SK-N-SH treated with all-trans-retinoic acid at 6 μM for 48 hours (cell line): Measurements from ENCODE around the gene C1QTNF5.

Experiments
- PATZ1 ChIP-seq: fragments of 250-450 bp; sonication (Bioruptor Pico); IDR thresholded peaks from 2 replicates; pipeline ENCODE4 v1.8.0; 2020; ENCODE audit warnings: mild to moderate bottlenecking, moderate library complexity, borderline replicate concordance
- SNAI2 ChIP-seq: fragments of 250-450 bp; sonication (Bioruptor Pico); IDR thresholded peaks from 2 replicates; pipeline ENCODE4 v1.5.0; 2020; ENCODE audit warnings: mild to moderate bottlenecking, moderate library complexity
- TCF4 ChIP-seq: fragments of 250-450 bp; sonication (Bioruptor Pico); IDR thresholded peaks from 2 replicates; pipeline ENCODE4 v1.8.0; 2021; ENCODE audit warnings: mild to moderate bottlenecking, moderate library complexity, borderline replicate concordance
- ZFP3 ChIP-seq: fragments of 250-450 bp; sonication (Bioruptor Pico); IDR thresholded peaks from 2 replicates; pipeline ENCODE4 v1.5.0; 2020; ENCODE audit warnings: mild to moderate bottlenecking, moderate library complexity
- ZNF565 ChIP-seq: fragments of 450-650 bp; formaldehyde crosslinking; conservative IDR thresholded peaks from 2 replicates; pipeline ENCODE4 v1.5.0; 2020; ENCODE audit warnings: low read depth, mild to moderate bottlenecking, moderate library complexity

DNA sequence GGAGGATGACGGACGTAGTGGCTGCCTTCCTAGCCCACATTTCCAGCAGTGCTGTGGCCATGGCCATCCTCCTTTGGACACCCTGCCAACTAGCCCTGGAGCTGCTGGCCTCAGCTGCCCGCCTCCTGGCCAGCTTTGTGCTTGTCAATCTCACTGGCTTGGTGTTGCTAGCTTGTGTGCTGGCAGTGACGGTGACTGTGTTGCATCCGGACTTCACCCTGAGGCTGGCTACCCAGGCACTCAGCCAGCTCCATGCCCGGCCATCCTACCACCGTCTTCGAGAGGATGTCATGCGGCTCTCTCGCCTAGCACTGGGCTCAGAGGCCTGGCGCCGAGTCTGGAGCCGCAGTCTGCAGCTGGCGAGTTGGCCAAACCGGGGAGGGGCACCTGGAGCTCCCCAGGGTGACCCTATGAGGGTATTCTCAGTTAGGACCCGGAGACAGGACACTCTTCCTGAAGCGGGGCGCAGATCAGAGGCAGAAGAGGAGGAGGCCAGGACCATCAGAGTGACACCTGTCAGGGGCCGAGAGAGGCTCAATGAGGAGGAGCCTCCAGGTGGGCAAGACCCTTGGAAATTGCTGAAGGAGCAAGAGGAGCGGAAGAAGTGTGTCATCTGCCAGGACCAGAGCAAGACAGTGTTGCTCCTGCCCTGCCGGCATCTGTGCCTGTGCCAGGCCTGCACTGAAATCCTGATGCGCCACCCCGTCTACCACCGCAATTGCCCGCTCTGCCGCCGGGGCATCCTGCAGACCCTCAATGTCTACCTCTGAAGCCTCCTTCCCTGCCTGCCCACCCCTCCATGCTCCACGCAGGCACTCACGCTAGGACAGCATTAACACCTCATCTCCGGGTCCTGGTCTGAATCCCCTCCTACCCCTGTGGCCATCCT is 4.8 kb downstream of the C1QTNF5 start:
- no peak for TF ChIP-seq TCF4 (CRISPR knock-in tag)
- no peak for TF ChIP-seq ZFP3 (CRISPR knock-in tag)
- no peak for TF ChIP-seq SNAI2 (CRISPR knock-in tag)
- TF ChIP-seq PATZ1 (CRISPR knock-in tag), result no peak
- no peak for TF ChIP-seq ZNF565
